Activated naive CD8-positive, alpha-beta T cell treated with anti-CD3 and anti-CD28 coated beads, Interleukin-2, amount 50 U/mL, for 16 hours (primary cell): ENCODE measurements around the gene SSNA1.

Source experiments
- DNase-seq: peaks from one replicate; pipeline ENCODE4 v3.0.0-alpha.2; 2020; ENCODE audit warnings: low read depth, low spot score

Gene SSNA1

GRCh38 chr9:137199411-137200121, 11.1 kb downstream of the SSNA1 start:
- no peak for DNase-seq

GRCh38 chr9:137200311-137201204, 12.1 kb downstream of the SSNA1 start, which contains the start of gene TPRN:
Gene TPRN (minus strand): TSS chr9:137200741. CDS start chr9:137200711, 30 bp downstream.
- DNase-seq: peak; percentile 99

GRCh38 chr9:137201205-137201868, 12.9 kb downstream of the SSNA1 start:
- no peak for DNase-seq

- DNase-seq: no peak
These were observed 14.5 kb downstream of the SSNA1 start for GRCh38 chr9:137202966-137203365.

GRCh38 chr9:137204731-137205125, 16.3 kb downstream of the SSNA1 start:
- no peak for DNase-seq

GRCh38 chr9:137205126-137206069, 16.9 kb downstream of the SSNA1 start, which contains the start of the genes NDOR1 and TMEM203:
Gene NDOR1 (plus strand): TSS chr9:137205700. CDS start chr9:137205778, 78 bp downstream.
Gene TMEM203 (minus strand): TSS chr9:137205648. CDS start chr9:137205414, 234 bp downstream.
- DNase-seq: peak; percentile 91

- DNase-seq: no peak
These were observed 18.1 kb downstream of the SSNA1 start for GRCh38 chr9:137206602-137207001.

GRCh38 chr9:137211532-137211931, 23.1 kb downstream of the SSNA1 start:
- DNase-seq: no peak

GRCh38 chr9:137212520-137212919, 24.0 kb downstream of the SSNA1 start:
- DNase-seq: no peak

- DNase-seq: no peak
These were observed 24.9 kb downstream of the SSNA1 start for GRCh38 chr9:137213160-137214060.

- DNase-seq: no peak
These were observed 26.1 kb downstream of the SSNA1 start for GRCh38 chr9:137214620-137215019.

GRCh38 chr9:137215196-137215986, 26.9 kb downstream of the SSNA1 start:
- DNase-seq: no peak

GRCh38 chr9:137216188-137216965, 27.9 kb downstream of the SSNA1 start:
- no peak for DNase-seq

GRCh38 chr9:137217276-137218211, 29.1 kb downstream of the SSNA1 start:
- DNase-seq: no peak

- DNase-seq: no peak
These were observed 29.8 kb downstream of the SSNA1 start for GRCh38 chr9:137218212-137218753.

GRCh38 chr9:137218754-137219271, 30.3 kb downstream of the SSNA1 start:
- DNase-seq: no peak
